Astrocyte (in vitro differentiated cells and primary cell): Measurements from ENCODE around the gene PITPNB.

Source experiments
- CTCF ChIP-seq: IDR thresholded peaks from 2 replicates; pipeline ENCODE4 v1.5.1; 2011; ENCODE audit warnings: low read depth, mild to moderate bottlenecking, inconsistent platforms, low read length, moderate library complexity; ENCODE audit not compliant: insufficient read depth
- EZH2 ChIP-seq: IDR thresholded peaks from 2 replicates; pipeline ENCODE4 v1.6.1; 2012; ENCODE audit warnings: mild to moderate bottlenecking, low read length, inconsistent platforms; ENCODE audit not compliant: insufficient read depth

GRCh38 chr22:27886843-27887151 lies 32.3 kb downstream of the PITPNB start:
- no peak for TF ChIP-seq CTCF
- TF ChIP-seq EZH2, result no peak
